ENCODE measurements around the gene CEP57. TPM values are rescaled to one million over a fixed set of nuclear protein-coding genes. Genes with fewer than 3 reads are reported as not detected.

CEP57 gene
- total and polyA plus RNA-seq, 2 of the 4 experiments (the other 2 are of a cell fraction): 14.5 to 30.5 TPM

DNA sequence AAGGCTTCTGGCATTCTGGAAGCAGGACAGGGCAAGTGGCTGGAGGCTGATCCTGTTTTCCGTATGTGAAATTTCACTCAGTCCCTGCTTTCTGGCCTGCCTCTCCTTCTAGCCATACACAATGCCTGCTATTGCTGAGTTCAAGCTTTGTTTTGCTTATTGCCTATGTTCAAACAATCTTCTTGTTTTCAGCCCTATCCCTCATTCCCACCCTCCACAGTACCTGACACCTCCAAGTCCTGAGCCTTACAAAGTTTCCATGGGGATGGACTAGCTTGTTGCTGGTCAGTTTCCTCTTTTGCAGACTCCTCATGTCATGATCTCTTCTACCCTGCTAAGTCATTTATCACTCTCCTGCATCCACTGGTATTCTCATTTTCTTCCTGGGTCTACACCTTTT is 38.8 kb upstream of the CEP57 start:
- ChIA-PET CTCF (no interaction called here), POLR2A (ENCODE audit: unreplicated experiment) (no interaction called here)
- Histone ChIP-seq H2AK5ac (ENCODE audit: low read depth, low read length) (no peak overlapping the region), H3K9me1 (ENCODE audit: insufficient read depth, low read length) (no peaks in the 10 kb centered on the region), H3K4me1 (ENCODE audit: control insufficient read depth, insufficient read depth, low read length) (no peaks in the 10 kb centered on the region), H3K4me2 (ENCODE audit: low read depth, low read length) (no peak overlapping the region), H2BK120ac (ENCODE audit: low read depth, low read length) (no peak overlapping the region), H4K91ac (ENCODE audit: insufficient read depth, low read depth, low read length) (no peak overlapping the region), H3K14ac (replicated peaks; ENCODE audit: low read depth, low read length) (no peak overlapping the region), H2AFZ (replicated peaks; ENCODE audit: low read length, poor library complexity) (no peak overlapping the region), H3K36me3 (ENCODE audit: control insufficient read depth, insufficient read depth, low read length) (no peaks in the 10 kb centered on the region), H4K20me1 (ENCODE audit: insufficient read depth, low read length) (no peaks in the 10 kb centered on the region), H3K27me3 (ENCODE audit: control insufficient read depth, insufficient read depth, low read length) (peaks cover 20% of the 10 kb centered on the region), H2AK9ac (replicated peaks; ENCODE audit: low read depth, low read length, poor library complexity) (no peak overlapping the region), H2BK15ac (ENCODE audit: low read depth, low read length) (no peak overlapping the region), H3K4me3 (ENCODE audit: insufficient read depth, low read depth, low read length) (no peak overlapping the region), H3K27ac (ENCODE audit: insufficient read depth, low read length) (no peak overlapping the region), H3K9ac (ENCODE audit: low read depth, low read length) (no peak overlapping the region), H3K9me3 (ENCODE audit: control insufficient read depth, insufficient read depth, low read length) (no peaks in the 10 kb centered on the region), H4K5ac (ENCODE audit: low read depth, low read length) (no peak overlapping the region), H3K56ac (ENCODE audit: extremely low read depth, insufficient read depth, low read length) (no peak overlapping the region), H3K79me1 (ENCODE audit: low read depth in 1 of 2, low read length in 2 of 2) (no peaks in the 10 kb centered on the region), H4K8ac (ENCODE audit: low read depth in 2 of 2, low read length in 2 of 2) (no peak overlapping the region), H3K18ac (ENCODE audit: low read depth, low read length) (no peak overlapping the region), H2BK20ac (ENCODE audit: low read depth, low read length) (no peak overlapping the region), H2BK5ac (ENCODE audit: low read depth, low read length, poor library complexity, severe bottlenecking) (no peak overlapping the region), H3K4ac (ENCODE audit: low read depth, low read length) (no peak overlapping the region), H3K23ac (ENCODE audit: low read depth, low read length) (no peak overlapping the region)
- ATAC-seq (ENCODE audit: low read depth): no peak
- no TSS peak for BruUV-seq (replicated peaks)
- in situ Hi-C loops (cut with MboI; ENCODE audit: low sequenced_read_pairs) (loop anchor here (25.0 kb wide), 1 partner anchor 1139 kb away; no protein-coding TSS in a partner anchor), dilution Hi-C loops (cut with HindIII; ENCODE audit: low sequenced_read_pairs, unreplicated experiment) (no loop called here), intact Hi-C loops (cut with micrococcal nuclease) (no loop called here)
- 83% methylated on average over 1 of the region's 1 CpG; no CpG with 5 or more reads in 1 of the 2 experiments for WGBS, 2 experiments (ENCODE audit: extremely low coverage in 2 of 2, insufficient read length in 1 of 2)
- DNase-seq: no peak
- TF ChIP-seq NFE2L2 (IDR thresholded peaks at IDR 0.05; ENCODE audit: low read depth, low read length) (no peak), SMC3 (IDR thresholded peaks at IDR 0.05; ENCODE audit: low read depth, low read length) (no peak), MAZ (IDR thresholded peaks at IDR 0.05; ENCODE audit: borderline replicate concordance, low read depth, low read length) (no peak), CHD1 (IDR thresholded peaks at IDR 0.05; ENCODE audit: low read depth, low read length) (no peak), MXI1 (IDR thresholded peaks at IDR 0.05; ENCODE audit: borderline replicate concordance, low read depth, low read length) (no peak), RFX5 (IDR thresholded peaks at IDR 0.05; ENCODE audit: low read depth, low read length) (no peak), MAFK (IDR thresholded peaks at IDR 0.05; ENCODE audit: low read depth, low read length) (no peak), CEBPB (IDR thresholded peaks at IDR 0.05; ENCODE audit: low read depth, low read length) (no peak), POLR2A (IDR thresholded peaks at IDR 0.05; ENCODE audit: low read depth, low read length) (no peak)
- TF ChIP-seq, protein P1, sequence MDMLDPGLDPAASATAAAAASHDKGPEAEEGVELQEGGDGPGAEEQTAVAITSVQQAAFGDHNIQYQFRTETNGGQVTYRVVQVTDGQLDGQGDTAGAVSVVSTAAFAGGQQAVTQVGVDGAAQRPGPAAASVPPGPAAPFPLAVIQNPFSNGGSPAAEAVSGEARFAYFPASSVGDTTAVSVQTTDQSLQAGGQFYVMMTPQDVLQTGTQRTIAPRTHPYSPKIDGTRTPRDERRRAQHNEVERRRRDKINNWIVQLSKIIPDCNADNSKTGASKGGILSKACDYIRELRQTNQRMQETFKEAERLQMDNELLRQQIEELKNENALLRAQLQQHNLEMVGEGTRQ (IDR thresholded peaks at IDR 0.05; ENCODE audit: low read depth, low read length): no peak

Measured in IMR-90 (cell line).